GM04504 (cell line): ENCODE results near the gene FBLN1.

Experiments used
- DNase-seq: peaks from one replicate; pipeline ENCODE4 v3.0.0-alpha.2; 2012; ENCODE audit warnings: low read depth

The FBLN1 gene

GRCh38 chr22:45640941-45641621 lies 138.4 kb downstream of the FBLN1 start:
- DNase-seq = no peak

- no peak for DNase-seq
These were observed 140.3 kb downstream of the FBLN1 start for GRCh38 chr22:45642986-45643385.

DNA sequence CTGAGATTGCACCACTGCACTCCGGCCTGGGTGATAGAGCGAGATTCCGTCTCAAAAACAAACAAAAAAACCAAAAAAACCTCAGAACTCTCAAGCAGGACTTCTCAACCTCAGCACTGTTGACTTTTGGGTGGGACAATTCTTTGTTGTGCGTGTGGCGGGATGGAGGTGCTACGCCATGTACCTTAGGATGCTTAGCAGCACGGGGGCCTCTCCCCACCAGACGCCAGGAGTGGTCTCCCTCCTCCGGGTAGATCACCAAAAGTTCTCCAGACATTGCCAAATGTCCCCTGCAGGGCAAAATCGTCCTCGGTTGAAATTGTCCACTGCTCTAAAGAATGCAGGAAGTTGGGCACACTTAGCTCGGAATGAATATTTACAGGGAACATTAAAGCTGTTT lies 142.0 kb downstream of the FBLN1 start:
- no peak for DNase-seq

DNA sequence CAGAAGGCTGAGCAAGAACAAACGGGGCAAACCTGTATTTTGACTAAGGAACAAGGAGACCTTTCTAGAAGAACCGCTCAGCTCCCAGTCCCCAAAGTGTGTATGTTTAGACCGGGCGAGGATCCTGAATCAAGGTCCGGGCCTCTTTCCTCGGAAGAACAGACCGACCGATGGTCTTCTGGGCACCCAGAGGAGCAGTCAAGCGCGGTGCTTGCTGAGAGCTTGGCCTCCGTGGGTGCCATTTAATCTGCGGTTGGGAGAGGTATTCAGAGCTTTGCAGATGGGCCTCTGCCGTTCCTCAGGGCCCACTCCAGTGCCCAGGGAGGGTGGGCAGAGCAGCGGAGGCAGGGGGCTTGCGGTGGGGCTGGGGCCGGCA lies 142.5 kb downstream of the FBLN1 start:
- no peak for DNase-seq

DNA sequence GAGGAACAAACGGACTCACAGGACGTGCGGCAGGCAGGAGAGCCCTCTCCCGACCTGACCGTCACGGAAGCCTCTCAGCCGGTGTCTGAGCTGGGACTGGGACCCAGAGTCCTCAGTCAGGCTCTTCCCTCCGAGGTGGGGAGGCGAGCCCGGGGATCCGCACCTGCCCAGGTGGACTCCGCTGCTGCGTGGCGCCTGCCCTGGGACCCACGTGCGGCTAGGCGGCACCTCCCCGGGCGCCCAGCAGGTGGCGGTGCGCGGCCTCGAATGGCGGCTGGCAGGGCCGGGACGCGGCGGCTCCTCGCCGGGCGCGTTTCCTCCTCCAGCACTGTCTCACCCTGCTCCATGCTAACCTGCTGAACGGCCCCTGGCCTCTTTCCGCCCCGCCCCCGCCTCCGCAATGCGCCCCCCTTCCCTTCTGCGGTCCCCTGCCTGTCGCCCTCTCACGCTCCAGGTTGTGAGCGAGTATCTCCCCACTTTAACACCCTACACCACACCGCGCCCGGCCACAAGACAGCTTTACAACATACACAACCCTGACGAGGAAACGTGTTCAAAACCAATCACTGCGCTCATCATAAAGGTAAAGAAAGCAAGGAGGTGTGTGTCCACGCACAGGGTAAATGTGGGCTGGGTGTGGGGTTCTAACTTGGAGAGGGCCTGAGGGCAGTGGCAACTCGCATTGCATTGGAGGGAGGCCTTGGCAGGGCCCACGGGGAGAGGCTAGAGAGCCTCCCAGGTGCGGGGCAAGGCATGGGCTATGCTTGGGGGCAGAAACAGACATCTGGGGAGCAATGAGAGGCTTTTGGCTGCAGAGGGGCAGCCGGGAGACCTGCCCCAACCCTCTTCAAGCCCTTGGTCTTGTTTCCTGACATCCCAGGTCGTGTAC lies 143.1 kb downstream of the FBLN1 start:
- peak; percentile 16 for DNase-seq

- DNase-seq = no peak
These were observed 145.0 kb downstream of the FBLN1 start for GRCh38 chr22:45647532-45648225.

DNA sequence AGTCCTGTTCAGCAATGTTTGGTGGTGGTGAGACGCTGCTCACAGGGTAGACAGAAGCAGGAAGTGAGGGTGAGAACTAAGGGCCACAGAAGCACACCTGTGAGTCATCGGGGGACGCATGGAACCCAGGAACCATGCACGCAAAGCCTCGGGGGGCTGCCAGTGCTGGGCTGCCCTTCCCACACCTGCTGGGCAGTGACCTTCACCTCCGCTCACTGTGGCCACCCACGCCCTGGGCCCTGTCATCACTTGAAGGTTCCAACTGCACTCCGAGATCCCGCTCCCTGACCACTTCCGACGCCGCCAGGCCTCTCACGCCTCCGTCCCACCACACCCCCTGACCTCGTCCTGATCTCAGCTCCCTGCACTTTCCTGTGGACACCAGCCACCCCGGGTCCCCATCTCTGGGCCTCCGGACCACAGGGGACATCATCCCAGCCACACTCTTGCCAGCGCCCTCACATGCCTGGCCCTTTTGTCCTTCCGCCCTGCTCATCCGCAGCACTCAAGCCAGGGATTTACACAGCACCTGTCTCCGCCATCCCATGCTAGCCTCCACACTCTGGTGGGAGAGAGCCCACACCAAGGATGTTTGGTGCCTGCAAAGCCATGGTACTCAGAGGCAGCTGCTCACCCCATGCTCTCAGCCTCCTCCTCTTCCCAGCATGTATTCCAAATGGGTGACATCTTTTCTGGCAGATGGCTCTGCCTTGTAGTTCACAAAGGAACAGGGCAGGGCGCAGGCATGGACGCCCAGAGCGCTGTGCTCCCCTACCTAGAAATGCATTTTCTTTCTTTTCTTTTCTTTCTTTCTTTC lies 145.8 kb downstream of the FBLN1 start:
- DNase-seq = no peak

GRCh38 chr22:45649809-45650208 lies 147.1 kb downstream of the FBLN1 start:
- no peak for DNase-seq

DNA sequence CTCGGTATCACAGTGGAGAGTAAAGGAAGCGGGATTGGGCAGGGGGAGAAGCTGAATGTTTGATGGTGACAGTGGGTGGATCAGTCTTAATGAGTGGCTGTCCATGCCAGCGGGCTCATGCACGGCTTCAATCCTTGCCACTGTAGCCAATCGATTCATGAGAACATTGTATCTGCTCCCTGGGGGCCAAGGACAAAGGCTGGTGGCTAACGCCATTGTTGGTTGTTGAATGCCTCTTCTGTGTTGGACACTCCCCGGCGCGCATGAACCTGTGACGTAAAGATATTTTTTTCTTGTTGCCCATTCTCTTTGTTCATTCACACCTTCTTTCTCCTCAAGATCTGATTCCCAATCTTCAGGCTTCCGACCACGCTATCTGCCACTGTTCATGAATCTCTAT lies 148.0 kb downstream of the FBLN1 start:
- no peak for DNase-seq
